Adrenal gland (tissue), 5 donors: ENCODE results near the gene CADPS.

ENCODE experiments used
- POLR2A ChIP-seq, 2 donors: fragments of 450-650 bp; IDR thresholded peaks; one replicate each; pipeline ENCODE4 v1.6.1; 2017; ENCODE audit warnings: antibody characterized with exemption in 2 of 2, mild to moderate bottlenecking in 2 of 2, moderate library complexity in 1 of 2
- TF ChIP-seq, protein P1 (sequence below), 6 experiments: fragments of 450-650 bp in 4 of 6; fragments of 200-600 bp in 2 of 6; sonication (generic) in 1 of 6; IDR thresholded peaks; 1 replicate in 5 of 6; 2 replicates in 1 of 6; pipeline versions ENCODE4 v1.5.1 to v1.8.0; 2016 to 2021; ENCODE audit warnings: antibody characterized with exemption in 6 of 6, mild to moderate bottlenecking in 2 of 6, moderate library complexity in 1 of 6
- donor health status: DM: no; HTN: no; CAD: no.

DNA sequence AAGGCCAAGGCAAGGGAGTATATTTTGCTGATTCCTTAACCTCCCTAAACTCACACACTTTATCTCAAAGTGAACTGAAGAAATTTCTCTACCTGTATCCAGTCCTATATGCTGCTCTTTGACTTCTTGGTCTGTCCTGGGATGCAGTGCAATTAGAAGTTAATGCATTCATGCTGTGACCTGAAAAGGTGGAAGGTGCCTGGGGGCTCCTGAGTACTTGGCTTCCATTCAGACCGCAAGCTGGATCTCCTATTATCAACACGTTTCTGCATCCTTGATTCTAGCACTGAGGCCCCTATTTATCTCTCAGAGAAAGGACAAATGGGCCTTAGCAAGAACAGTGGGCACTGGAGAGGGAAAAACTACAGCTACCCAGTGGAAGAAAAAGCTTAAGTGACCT lies 17.7 kb upstream of the CADPS start:
- TF ChIP-seq, protein P1, sequence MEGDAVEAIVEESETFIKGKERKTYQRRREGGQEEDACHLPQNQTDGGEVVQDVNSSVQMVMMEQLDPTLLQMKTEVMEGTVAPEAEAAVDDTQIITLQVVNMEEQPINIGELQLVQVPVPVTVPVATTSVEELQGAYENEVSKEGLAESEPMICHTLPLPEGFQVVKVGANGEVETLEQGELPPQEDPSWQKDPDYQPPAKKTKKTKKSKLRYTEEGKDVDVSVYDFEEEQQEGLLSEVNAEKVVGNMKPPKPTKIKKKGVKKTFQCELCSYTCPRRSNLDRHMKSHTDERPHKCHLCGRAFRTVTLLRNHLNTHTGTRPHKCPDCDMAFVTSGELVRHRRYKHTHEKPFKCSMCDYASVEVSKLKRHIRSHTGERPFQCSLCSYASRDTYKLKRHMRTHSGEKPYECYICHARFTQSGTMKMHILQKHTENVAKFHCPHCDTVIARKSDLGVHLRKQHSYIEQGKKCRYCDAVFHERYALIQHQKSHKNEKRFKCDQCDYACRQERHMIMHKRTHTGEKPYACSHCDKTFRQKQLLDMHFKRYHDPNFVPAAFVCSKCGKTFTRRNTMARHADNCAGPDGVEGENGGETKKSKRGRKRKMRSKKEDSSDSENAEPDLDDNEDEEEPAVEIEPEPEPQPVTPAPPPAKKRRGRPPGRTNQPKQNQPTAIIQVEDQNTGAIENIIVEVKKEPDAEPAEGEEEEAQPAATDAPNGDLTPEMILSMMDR (IDR thresholded peaks at IDR 0.05): no peak
- TF ChIP-seq POLR2A (IDR thresholded peaks at IDR 0.05): no peak
